ENCODE data around the gene KRTAP10-12. TPM values are rescaled to one million over a fixed set of nuclear protein-coding genes. Genes with fewer than 3 reads are reported as not detected.

The KRTAP10-12 gene
- total RNA-seq, 1 donor from 2014 or later = not detected

DNA sequence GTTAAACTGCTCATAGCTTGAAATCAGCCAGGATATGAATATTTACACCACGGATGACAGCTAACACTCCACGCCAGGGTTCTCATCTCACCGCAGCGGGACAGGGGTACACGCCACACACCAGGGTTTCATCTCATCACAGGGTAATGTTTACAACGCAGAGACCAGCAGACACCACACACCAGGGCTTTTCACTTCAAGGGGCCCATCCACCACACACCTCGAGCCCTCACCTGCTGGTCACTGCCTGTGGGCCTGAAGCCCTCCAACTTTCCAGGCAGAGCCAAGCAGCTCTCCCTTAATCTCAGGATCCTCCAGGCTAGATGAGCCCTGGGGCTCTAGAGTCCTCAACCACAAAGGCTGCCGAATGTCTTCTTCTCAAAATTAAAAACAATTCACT, 1.3 kb upstream of the KRTAP10-12 start:
- Mint-ChIP-seq H3K36me3 (peaks cover 3% of the 10 kb centered on the region), H3K27me3 (ENCODE audit: insufficient read depth, low read depth) (peaks cover 26% of the 10 kb centered on the region), H3K27ac (no peak overlapping the region), H3K4me3 (no peak overlapping the region), H3K4me1 (peaks cover 39% of the 10 kb centered on the region), H3K9me3 (peaks cover 19% of the 10 kb centered on the region)
- Histone ChIP-seq H4K20me1 (ENCODE audit: low read depth) (no peaks in the 10 kb centered on the region), H3K79me2 (ENCODE audit: low read depth) (no peaks in the 10 kb centered on the region), H3K9ac (no peak overlapping the region), H3K36me3 (no peaks in the 10 kb centered on the region), H3K9me3 (ENCODE audit: low read depth) (peaks cover 5% of the 10 kb centered on the region), H3K27me3 (peaks cover 1% of the 10 kb centered on the region), H3K4me2 (no peak overlapping the region), H3K27ac (no peak overlapping the region), H3K4me1 (peaks cover 25% of the 10 kb centered on the region), H3F3A (ENCODE audit: low read depth) (no peaks in the 10 kb centered on the region), H2AFZ (replicated peaks) (no peak overlapping the region), H3K4me3 (no peak overlapping the region)
- TF ChIP-seq, protein P1, sequence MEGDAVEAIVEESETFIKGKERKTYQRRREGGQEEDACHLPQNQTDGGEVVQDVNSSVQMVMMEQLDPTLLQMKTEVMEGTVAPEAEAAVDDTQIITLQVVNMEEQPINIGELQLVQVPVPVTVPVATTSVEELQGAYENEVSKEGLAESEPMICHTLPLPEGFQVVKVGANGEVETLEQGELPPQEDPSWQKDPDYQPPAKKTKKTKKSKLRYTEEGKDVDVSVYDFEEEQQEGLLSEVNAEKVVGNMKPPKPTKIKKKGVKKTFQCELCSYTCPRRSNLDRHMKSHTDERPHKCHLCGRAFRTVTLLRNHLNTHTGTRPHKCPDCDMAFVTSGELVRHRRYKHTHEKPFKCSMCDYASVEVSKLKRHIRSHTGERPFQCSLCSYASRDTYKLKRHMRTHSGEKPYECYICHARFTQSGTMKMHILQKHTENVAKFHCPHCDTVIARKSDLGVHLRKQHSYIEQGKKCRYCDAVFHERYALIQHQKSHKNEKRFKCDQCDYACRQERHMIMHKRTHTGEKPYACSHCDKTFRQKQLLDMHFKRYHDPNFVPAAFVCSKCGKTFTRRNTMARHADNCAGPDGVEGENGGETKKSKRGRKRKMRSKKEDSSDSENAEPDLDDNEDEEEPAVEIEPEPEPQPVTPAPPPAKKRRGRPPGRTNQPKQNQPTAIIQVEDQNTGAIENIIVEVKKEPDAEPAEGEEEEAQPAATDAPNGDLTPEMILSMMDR (IDR thresholded peaks at IDR 0.05) = no peak
- TF ChIP-seq EZH2 (IDR thresholded peaks at IDR 0.05) (no peak), EZH2phosphoT487 (IDR thresholded peaks at IDR 0.05) (no peak)
- no peak for DNase-seq (ENCODE audit: low spot score)

DNA sequence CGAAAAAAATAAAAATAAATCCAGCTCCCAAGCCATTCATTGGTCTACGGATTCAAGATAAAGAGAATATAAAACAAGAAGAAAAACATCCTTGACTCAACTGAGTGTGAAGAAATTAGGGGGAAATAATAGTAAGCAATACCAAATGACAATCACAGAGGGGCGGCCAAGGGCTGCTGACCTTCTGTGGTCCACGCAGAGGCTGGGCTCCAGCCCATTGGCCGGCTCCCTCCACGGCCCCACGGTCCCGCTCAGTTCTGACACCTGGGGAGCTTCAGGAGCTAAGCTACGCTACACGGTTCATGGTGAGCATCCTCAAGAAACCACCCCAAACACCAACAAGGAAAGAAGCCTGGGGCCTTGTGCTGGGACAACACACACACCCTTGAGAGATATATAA, 400 bp upstream of the KRTAP10-12 start:
- no peaks in the 10 kb centered on the region for H3F3A ChIP-seq (ENCODE audit: low read depth)
- H3K36me3 ChIP-seq = no peaks in the 10 kb centered on the region
- no peaks in the 10 kb centered on the region for H4K20me1 ChIP-seq (ENCODE audit: low read depth)
- peaks cover 44% of the 10 kb centered on the region for H3K4me1 Mint-ChIP-seq
- peaks cover 6% of the 10 kb centered on the region for H3K27me3 ChIP-seq
- peaks cover 19% of the 10 kb centered on the region for H3K9me3 Mint-ChIP-seq
- no peak overlapping the region for H3K4me3 ChIP-seq
- no peaks in the 10 kb centered on the region for H3K79me2 ChIP-seq (ENCODE audit: low read depth)
- H3K27ac ChIP-seq = no peak overlapping the region
- no peak overlapping the region for H3K4me3 Mint-ChIP-seq
- no peak overlapping the region for H3K4me2 ChIP-seq
- DNase-seq (ENCODE audit: low spot score) = no peak
- H3K27ac Mint-ChIP-seq = no peak overlapping the region
- peaks cover 3% of the 10 kb centered on the region for H3K36me3 Mint-ChIP-seq
- peaks cover 5% of the 10 kb centered on the region for H3K9me3 ChIP-seq (ENCODE audit: low read depth)
- TF ChIP-seq, protein P1 (IDR thresholded peaks at IDR 0.05) = no peak
- TF ChIP-seq EZH2 (IDR thresholded peaks at IDR 0.05) (no peak), EZH2phosphoT487 (IDR thresholded peaks at IDR 0.05) (no peak)
- peaks cover 30% of the 10 kb centered on the region for H3K27me3 Mint-ChIP-seq (ENCODE audit: insufficient read depth, low read depth)
- H2AFZ ChIP-seq (replicated peaks) = no peak overlapping the region
- H3K9ac ChIP-seq = no peak overlapping the region
- peaks cover 27% of the 10 kb centered on the region for H3K4me1 ChIP-seq

DNA sequence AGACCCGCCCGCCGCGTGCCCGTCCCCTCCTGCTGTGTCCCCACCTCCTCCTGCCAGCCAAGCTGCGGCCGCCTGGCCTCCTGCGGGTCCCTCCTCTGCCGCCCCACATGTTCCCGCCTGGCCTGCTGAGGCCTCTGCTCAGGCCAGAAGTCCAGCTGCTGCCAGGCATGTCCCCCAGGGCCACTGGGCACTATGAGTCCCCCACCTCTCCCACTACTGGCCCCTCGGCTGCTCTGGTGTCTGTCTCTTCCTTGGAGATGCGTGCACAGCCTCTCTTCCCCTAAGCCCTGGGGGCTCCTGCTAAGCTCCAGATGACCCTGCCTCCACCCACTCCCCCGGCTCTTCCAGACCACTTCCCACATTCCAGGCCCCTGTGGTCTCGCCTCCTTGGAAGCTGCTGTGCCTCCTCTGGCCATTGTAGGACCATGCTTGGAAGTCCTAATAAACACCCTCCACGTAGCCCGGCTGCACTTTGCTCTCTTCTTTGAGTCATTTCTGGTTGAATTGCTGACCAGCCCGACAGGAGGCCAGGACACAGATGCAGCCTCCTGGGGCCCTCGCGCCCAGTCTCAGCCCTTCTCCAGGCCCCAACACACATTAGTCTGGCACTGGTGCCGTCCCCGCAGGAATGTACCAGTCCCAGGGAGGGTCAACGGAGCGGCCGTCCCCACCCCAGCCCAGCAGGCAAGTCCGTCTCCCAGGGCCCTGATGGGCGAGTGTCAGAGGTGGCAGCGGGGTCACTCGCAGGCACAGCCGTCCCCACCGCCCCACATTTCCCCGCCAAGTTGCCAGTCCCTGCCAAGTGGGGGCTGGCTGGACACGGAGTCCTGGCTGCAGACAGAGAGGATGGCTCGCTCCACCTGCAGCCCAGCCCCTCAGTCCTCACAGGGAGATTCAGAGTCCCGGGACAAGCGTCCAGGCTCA, 1.1 kb downstream of the KRTAP10-12 start:
- no peak overlapping the region for H3K9ac ChIP-seq
- no peak overlapping the region for H3K27ac ChIP-seq
- peaks cover 40% of the 10 kb centered on the region for H3K27me3 Mint-ChIP-seq (ENCODE audit: insufficient read depth, low read depth)
- H3K36me3 Mint-ChIP-seq = no peaks in the 10 kb centered on the region
- H3K4me1 ChIP-seq = peaks cover 31% of the 10 kb centered on the region
- peak overlapping the region; percentile 59 for H3K27ac Mint-ChIP-seq
- peaks cover 8% of the 10 kb centered on the region for H3K9me3 Mint-ChIP-seq
- no peaks in the 10 kb centered on the region for H3K79me2 ChIP-seq (ENCODE audit: low read depth)
- peaks cover 5% of the 10 kb centered on the region for H3K9me3 ChIP-seq (ENCODE audit: low read depth)
- H3K4me3 ChIP-seq = no peak overlapping the region
- H3F3A ChIP-seq (ENCODE audit: low read depth) = no peaks in the 10 kb centered on the region
- H2AFZ ChIP-seq (replicated peaks) = peak overlapping the region; percentile 68
- no peaks in the 10 kb centered on the region for H3K36me3 ChIP-seq
- peak; percentile 71 for DNase-seq (ENCODE audit: low spot score)
- peak overlapping the region; percentile 34 for H3K4me2 ChIP-seq
- no peaks in the 10 kb centered on the region for H4K20me1 ChIP-seq (ENCODE audit: low read depth)
- TF ChIP-seq EZH2 (IDR thresholded peaks at IDR 0.05) (no peak), EZH2phosphoT487 (IDR thresholded peaks at IDR 0.05) (no peak)
- TF ChIP-seq, protein P1 (IDR thresholded peaks at IDR 0.05) = no peak
- peaks cover 53% of the 10 kb centered on the region for H3K4me1 Mint-ChIP-seq
- H3K27me3 ChIP-seq = peaks cover 10% of the 10 kb centered on the region
- peak overlapping the region; percentile 57 for H3K4me3 Mint-ChIP-seq

Data from neural progenitor cell (in vitro differentiated cells).